GM19452 (cell line): ENCODE measurements around the gene SMARCC2.
"Not testable (repeated sequence)": the region's sequence is repeated elsewhere in the genome, so short reads cannot be mapped to it uniquely, and the experiment has no call there.

Experiments
- ATAC-seq: cut with Tn5 transposase; IDR thresholded peaks from one replicate; pipeline ENCODE4 v1.9.1; 2021; ENCODE audit not compliant: unreplicated experiment

The SMARCC2 gene

GRCh38 chr12:56165369-56165768 is 23.9 kb downstream of the SMARCC2 start:
- ATAC-seq: no peak

GRCh38 chr12:56164345-56164729 is 24.9 kb downstream of the SMARCC2 start:
- ATAC-seq: no peak

- no peak for ATAC-seq
Measured at GRCh38 chr12:56163533-56164344, 25.5 kb downstream of the SMARCC2 start.

- no peak for ATAC-seq
Measured at GRCh38 chr12:56162468-56163290, 26.6 kb downstream of the SMARCC2 start.

GRCh38 chr12:56161690-56162351 is 27.5 kb downstream of the SMARCC2 start:
- no peak for ATAC-seq

- no peak for ATAC-seq
Measured at GRCh38 chr12:56160894-56161689, 28.2 kb downstream of the SMARCC2 start.

GRCh38 chr12:56160193-56160763 is 29.0 kb downstream of the SMARCC2 start:
- no peak for ATAC-seq

GRCh38 chr12:56159482-56160192 is 29.6 kb downstream of the SMARCC2 start:
- no peak for ATAC-seq

GRCh38 chr12:56158926-56159461 is 30.3 kb downstream of the SMARCC2 start:
- no peak for ATAC-seq

- ATAC-seq: peak; percentile 76
Measured at GRCh38 chr12:56158029-56158925, 31.0 kb downstream of the SMARCC2 start, which contains the start of gene MYL6. Gene MYL6 (plus strand): TSS chr12:56158359. CDS start chr12:56158402, 43 bp downstream.

GRCh38 chr12:56157201-56158028 is 31.9 kb downstream of the SMARCC2 start:
- ATAC-seq: no peak

GRCh38 chr12:56156464-56157200 is 32.7 kb downstream of the SMARCC2 start:
- ATAC-seq: not testable (repeated sequence)

GRCh38 chr12:56155256-56155845 is 33.9 kb downstream of the SMARCC2 start:
- ATAC-seq: no peak

GRCh38 chr12:56154818-56155217 is 34.5 kb downstream of the SMARCC2 start:
- ATAC-seq: no peak

GRCh38 chr12:56154246-56154771 is 35.0 kb downstream of the SMARCC2 start:
- no peak for ATAC-seq

GRCh38 chr12:56153678-56154065 is 35.6 kb downstream of the SMARCC2 start:
- ATAC-seq: no peak
